ENCODE measurements around the gene CACNA2D1.

DNA sequence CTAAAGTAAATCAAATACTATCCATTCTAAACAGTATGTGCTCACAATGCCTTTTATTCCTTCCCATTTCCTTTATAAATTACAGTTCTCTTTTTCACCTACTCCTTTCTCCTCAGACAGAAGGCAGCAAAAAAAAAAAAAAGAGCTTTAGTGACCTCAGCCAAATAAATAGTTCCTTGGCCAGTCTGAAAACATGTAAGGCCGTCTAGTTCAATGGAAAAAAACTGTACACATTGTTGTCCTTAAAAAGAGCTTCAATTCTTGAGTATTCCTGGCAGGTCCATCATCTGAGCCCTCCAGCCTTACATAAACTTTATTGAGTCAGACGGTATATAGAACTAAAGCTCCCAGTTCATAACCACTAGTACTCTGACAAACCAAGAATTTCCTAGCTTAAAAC lies 185.4 kb downstream of the CACNA2D1 start:
- TF ChIP-seq, protein P1, sequence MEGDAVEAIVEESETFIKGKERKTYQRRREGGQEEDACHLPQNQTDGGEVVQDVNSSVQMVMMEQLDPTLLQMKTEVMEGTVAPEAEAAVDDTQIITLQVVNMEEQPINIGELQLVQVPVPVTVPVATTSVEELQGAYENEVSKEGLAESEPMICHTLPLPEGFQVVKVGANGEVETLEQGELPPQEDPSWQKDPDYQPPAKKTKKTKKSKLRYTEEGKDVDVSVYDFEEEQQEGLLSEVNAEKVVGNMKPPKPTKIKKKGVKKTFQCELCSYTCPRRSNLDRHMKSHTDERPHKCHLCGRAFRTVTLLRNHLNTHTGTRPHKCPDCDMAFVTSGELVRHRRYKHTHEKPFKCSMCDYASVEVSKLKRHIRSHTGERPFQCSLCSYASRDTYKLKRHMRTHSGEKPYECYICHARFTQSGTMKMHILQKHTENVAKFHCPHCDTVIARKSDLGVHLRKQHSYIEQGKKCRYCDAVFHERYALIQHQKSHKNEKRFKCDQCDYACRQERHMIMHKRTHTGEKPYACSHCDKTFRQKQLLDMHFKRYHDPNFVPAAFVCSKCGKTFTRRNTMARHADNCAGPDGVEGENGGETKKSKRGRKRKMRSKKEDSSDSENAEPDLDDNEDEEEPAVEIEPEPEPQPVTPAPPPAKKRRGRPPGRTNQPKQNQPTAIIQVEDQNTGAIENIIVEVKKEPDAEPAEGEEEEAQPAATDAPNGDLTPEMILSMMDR (IDR thresholded peaks at IDR 0.05; ENCODE audit: low read depth, low read length): no peak
- TF ChIP-seq POLR2A (IDR thresholded peaks at IDR 0.05; ENCODE audit: extremely low read depth, insufficient read length): no peak
- TF ChIP-seq, protein P2, sequence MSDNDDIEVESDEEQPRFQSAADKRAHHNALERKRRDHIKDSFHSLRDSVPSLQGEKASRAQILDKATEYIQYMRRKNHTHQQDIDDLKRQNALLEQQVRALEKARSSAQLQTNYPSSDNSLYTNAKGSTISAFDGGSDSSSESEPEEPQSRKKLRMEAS (IDR thresholded peaks at IDR 0.05; ENCODE audit: low read depth, low read length): no peak
